Stimulated activated effector memory CD8-positive, alpha-beta T cell treated with anti-CD3 and anti-CD28 coated beads, Interleukin-12 subunit alpha, Interleukin-12 subunit beta, amount 100 ng/mL, for 72 hours (primary cell): ENCODE measurements around the gene PHLDB3.

ENCODE experiments used
- ATAC-seq: fragments of 150-1000 bp; cut with Tn5 transposase; 2 replicates; pipeline ENCODE4 v1.10.0; 2021
- DNase-seq, 2 donors: peaks; one replicate each; pipeline ENCODE4 v3.0.0; 2021 to 2022; ENCODE audit warnings: low spot score in 2 of 2
- H3K27ac Mint-ChIP-seq: one replicate; pipeline ENCODE4 v1.8.0; 2022; ENCODE audit warnings: mild to moderate bottlenecking, mixed read lengths
- H3K36me3 Mint-ChIP-seq: one replicate; pipeline ENCODE4 v1.8.0; 2022; ENCODE audit warnings: mild to moderate bottlenecking, mixed read lengths
- H3K4me1 Mint-ChIP-seq: one replicate; pipeline ENCODE4 v1.8.0; 2022; ENCODE audit warnings: mixed read lengths
- H3K4me3 Mint-ChIP-seq: one replicate; pipeline ENCODE4 v1.8.0; 2022; ENCODE audit warnings: mild to moderate bottlenecking, mixed read lengths
- H3K9me3 Mint-ChIP-seq: one replicate; pipeline ENCODE4 v1.8.0; 2022; ENCODE audit warnings: mixed read lengths

PHLDB3 gene

GRCh38 chr19:43470288-43470687 lies 34.3 kb downstream of the PHLDB3 start:
- Mint-ChIP-seq H3K4me1 (peaks cover 13% of the 10 kb centered on the region), H3K9me3 (no peaks in the 10 kb centered on the region), H3K36me3 (no peaks in the 10 kb centered on the region), H3K27ac (no peak overlapping the region), H3K4me3 (no peak overlapping the region)
- ATAC-seq = no peak
- no peak for DNase-seq

GRCh38 chr19:43469160-43469480 lies 35.4 kb downstream of the PHLDB3 start:
- Mint-ChIP-seq H3K9me3 (no peaks in the 10 kb centered on the region), H3K27ac (no peak overlapping the region), H3K36me3 (no peaks in the 10 kb centered on the region), H3K4me3 (no peak overlapping the region), H3K4me1 (peaks cover 15% of the 10 kb centered on the region)
- no peak for DNase-seq
- no peak for ATAC-seq

GRCh38 chr19:43468354-43469159 lies 36.0 kb downstream of the PHLDB3 start:
- Mint-ChIP-seq H3K36me3 (no peaks in the 10 kb centered on the region), H3K4me3 (no peak overlapping the region), H3K4me1 (peaks cover 21% of the 10 kb centered on the region), H3K27ac (peak overlapping the region; percentile 43), H3K9me3 (no peaks in the 10 kb centered on the region)
- DNase-seq (no peak), ATAC-seq (no peak)

GRCh38 chr19:43467730-43468129 lies 36.8 kb downstream of the PHLDB3 start:
- ATAC-seq (no peak), DNase-seq (no peak)
- Mint-ChIP-seq H3K36me3 (no peaks in the 10 kb centered on the region), H3K9me3 (no peaks in the 10 kb centered on the region), H3K27ac (no peak overlapping the region), H3K4me1 (peaks cover 23% of the 10 kb centered on the region), H3K4me3 (no peak overlapping the region)

- ATAC-seq (no peak), DNase-seq (no peak)
- Mint-ChIP-seq H3K9me3 (no peaks in the 10 kb centered on the region), H3K4me3 (no peak overlapping the region), H3K27ac (no peak overlapping the region), H3K4me1 (peaks cover 25% of the 10 kb centered on the region), H3K36me3 (no peaks in the 10 kb centered on the region)
These were observed 37.3 kb downstream of the PHLDB3 start for GRCh38 chr19:43467276-43467675.

- peaks cover 30% of the 10 kb centered on the region for H3K4me1 Mint-ChIP-seq
- H3K27ac Mint-ChIP-seq = no peak overlapping the region
- ATAC-seq (no peak), DNase-seq (no peak)
- H3K36me3 Mint-ChIP-seq = no peaks in the 10 kb centered on the region
- H3K4me3 Mint-ChIP-seq = no peak overlapping the region
- no peaks in the 10 kb centered on the region for H3K9me3 Mint-ChIP-seq
These were observed 37.8 kb downstream of the PHLDB3 start for GRCh38 chr19:43466793-43467192.

GRCh38 chr19:43465468-43466120 lies 39.0 kb downstream of the PHLDB3 start, which contains the start of gene LYPD3:
LYPD3 (minus strand) TSS chr19:43465608; CDS start chr19:43465571, 37 bp downstream.
- no peaks in the 10 kb centered on the region for H3K9me3 Mint-ChIP-seq
- H3K27ac Mint-ChIP-seq = peak within 1 kb of the TSS; percentile 93
- DNase-seq (no peak), ATAC-seq (no peak)
- H3K4me3 Mint-ChIP-seq = peak within 1 kb of the TSS; percentile 89
- H3K4me1 Mint-ChIP-seq = peaks cover 42% of the 10 kb centered on the region
- H3K36me3 Mint-ChIP-seq = peaks cover 4% of the 10 kb centered on the region

GRCh38 chr19:43464134-43464775 lies 40.3 kb downstream of the PHLDB3 start:
- peak overlapping the region; percentile 93 for H3K27ac Mint-ChIP-seq
- DNase-seq (peak in 1 of 2 donors; percentile 70), ATAC-seq (peak; percentile 66)
- peaks cover 44% of the 10 kb centered on the region for H3K4me1 Mint-ChIP-seq
- no peaks in the 10 kb centered on the region for H3K9me3 Mint-ChIP-seq
- H3K36me3 Mint-ChIP-seq = peaks cover 4% of the 10 kb centered on the region
- peak overlapping the region; percentile 89 for H3K4me3 Mint-ChIP-seq

GRCh38 chr19:43463381-43464133 lies 41.0 kb downstream of the PHLDB3 start:
- DNase-seq (peak; percentile 91 to 98), ATAC-seq (peak; percentile 88)
- H3K4me3 Mint-ChIP-seq = peak overlapping the region; percentile 89
- H3K9me3 Mint-ChIP-seq = no peaks in the 10 kb centered on the region
- H3K27ac Mint-ChIP-seq = peak overlapping the region; percentile 93
- H3K36me3 Mint-ChIP-seq = peaks cover 4% of the 10 kb centered on the region
- peaks cover 43% of the 10 kb centered on the region for H3K4me1 Mint-ChIP-seq

- H3K27ac Mint-ChIP-seq = peak overlapping the region; percentile 93
- ATAC-seq = no peak
- DNase-seq = no peak
- H3K9me3 Mint-ChIP-seq = no peaks in the 10 kb centered on the region
- peak overlapping the region; percentile 89 for H3K4me3 Mint-ChIP-seq
- H3K36me3 Mint-ChIP-seq = peaks cover 4% of the 10 kb centered on the region
- H3K4me1 Mint-ChIP-seq = peaks cover 36% of the 10 kb centered on the region
These were observed 41.7 kb downstream of the PHLDB3 start for GRCh38 chr19:43462785-43463380.

- H3K9me3 Mint-ChIP-seq = no peaks in the 10 kb centered on the region
- H3K27ac Mint-ChIP-seq = no peak overlapping the region
- DNase-seq = no peak
- H3K4me3 Mint-ChIP-seq = peak overlapping the region; percentile 89
- peaks cover 35% of the 10 kb centered on the region for H3K4me1 Mint-ChIP-seq
- H3K36me3 Mint-ChIP-seq = peaks cover 4% of the 10 kb centered on the region
- no peak for ATAC-seq
These were observed 42.2 kb downstream of the PHLDB3 start for GRCh38 chr19:43462383-43462782.

- Mint-ChIP-seq H3K27ac (peak overlapping the region; percentile 54), H3K36me3 (peaks cover 4% of the 10 kb centered on the region), H3K4me3 (peak overlapping the region; percentile 89), H3K4me1 (peaks cover 35% of the 10 kb centered on the region), H3K9me3 (no peaks in the 10 kb centered on the region)
- no peak for DNase-seq
- ATAC-seq = no peak
These were observed 43.2 kb downstream of the PHLDB3 start for GRCh38 chr19:43461303-43461702.

- no peak for DNase-seq
- Mint-ChIP-seq H3K9me3 (no peaks in the 10 kb centered on the region), H3K4me1 (peaks cover 35% of the 10 kb centered on the region), H3K36me3 (peaks cover 4% of the 10 kb centered on the region), H3K4me3 (no peak overlapping the region), H3K27ac (no peak overlapping the region)
- no peak for ATAC-seq
These were observed 44.1 kb downstream of the PHLDB3 start for GRCh38 chr19:43460362-43461016.

- H3K4me3 Mint-ChIP-seq = no peak overlapping the region
- DNase-seq = no peak
- H3K4me1 Mint-ChIP-seq = peaks cover 21% of the 10 kb centered on the region
- no peaks in the 10 kb centered on the region for H3K9me3 Mint-ChIP-seq
- ATAC-seq = no peak
- H3K27ac Mint-ChIP-seq = no peak overlapping the region
- peaks cover 4% of the 10 kb centered on the region for H3K36me3 Mint-ChIP-seq
These were observed 46.7 kb downstream of the PHLDB3 start for GRCh38 chr19:43457809-43458208.
